ENCODE measurements around the gene EPC1. TPM values are rescaled to one million over a fixed set of nuclear protein-coding genes. Genes with fewer than 3 reads are reported as not detected.

The EPC1 gene
- total and polyA plus RNA-seq, 9 donors: 31.8 to 52.9 (median 41.1) TPM

DNA sequence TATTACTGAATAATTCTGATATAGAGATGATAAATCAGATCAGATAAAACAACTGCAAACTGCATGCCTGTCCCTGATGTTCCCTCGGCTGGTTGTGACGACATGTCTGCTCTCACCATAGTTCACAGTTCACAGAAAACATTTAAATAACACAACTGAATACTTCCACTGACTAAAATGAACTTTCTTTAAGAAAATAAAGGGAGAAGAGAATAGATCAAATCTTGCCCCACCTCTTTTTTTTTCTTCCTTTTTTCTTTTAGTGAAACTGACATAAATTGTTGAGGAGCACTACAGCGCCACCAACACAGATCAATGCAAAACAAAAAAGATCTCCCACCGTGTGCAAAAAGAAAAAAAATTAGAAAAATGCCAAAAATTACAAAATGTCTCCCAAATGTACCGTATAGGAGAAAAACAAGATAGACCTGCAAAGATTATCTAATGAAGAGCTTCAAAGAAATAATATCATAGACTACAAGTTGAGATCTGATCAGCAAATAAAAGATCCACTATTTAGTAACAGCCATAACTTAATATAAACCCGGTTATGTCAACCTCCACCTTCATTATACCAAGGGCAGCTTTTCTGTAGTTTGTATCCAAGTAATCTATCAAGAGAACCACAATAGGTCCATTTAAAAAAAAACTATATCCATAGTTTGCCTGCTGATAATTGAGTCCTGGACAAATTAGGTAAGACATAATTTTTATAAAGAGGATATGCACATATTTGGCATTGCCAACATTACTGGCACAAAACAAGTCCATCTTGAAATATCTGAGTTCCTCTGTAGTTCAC is 30.7 kb upstream of the EPC1 start:
- H3K4me3 ChIP-seq: peak overlapping the region; percentile 73
- peak overlapping the region in 1 of 2 donors; percentile 43 for H3K27ac ChIP-seq
- no peaks in the 10 kb centered on the region for H3K36me3 ChIP-seq
- TF ChIP-seq EP300 (IDR thresholded peaks at IDR 0.05) (no peak), POLR2A (IDR thresholded peaks at IDR 0.05) (no peak)
- TF ChIP-seq, protein P1, sequence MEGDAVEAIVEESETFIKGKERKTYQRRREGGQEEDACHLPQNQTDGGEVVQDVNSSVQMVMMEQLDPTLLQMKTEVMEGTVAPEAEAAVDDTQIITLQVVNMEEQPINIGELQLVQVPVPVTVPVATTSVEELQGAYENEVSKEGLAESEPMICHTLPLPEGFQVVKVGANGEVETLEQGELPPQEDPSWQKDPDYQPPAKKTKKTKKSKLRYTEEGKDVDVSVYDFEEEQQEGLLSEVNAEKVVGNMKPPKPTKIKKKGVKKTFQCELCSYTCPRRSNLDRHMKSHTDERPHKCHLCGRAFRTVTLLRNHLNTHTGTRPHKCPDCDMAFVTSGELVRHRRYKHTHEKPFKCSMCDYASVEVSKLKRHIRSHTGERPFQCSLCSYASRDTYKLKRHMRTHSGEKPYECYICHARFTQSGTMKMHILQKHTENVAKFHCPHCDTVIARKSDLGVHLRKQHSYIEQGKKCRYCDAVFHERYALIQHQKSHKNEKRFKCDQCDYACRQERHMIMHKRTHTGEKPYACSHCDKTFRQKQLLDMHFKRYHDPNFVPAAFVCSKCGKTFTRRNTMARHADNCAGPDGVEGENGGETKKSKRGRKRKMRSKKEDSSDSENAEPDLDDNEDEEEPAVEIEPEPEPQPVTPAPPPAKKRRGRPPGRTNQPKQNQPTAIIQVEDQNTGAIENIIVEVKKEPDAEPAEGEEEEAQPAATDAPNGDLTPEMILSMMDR (IDR thresholded peaks at IDR 0.05): no peak
- H3K4me1 ChIP-seq (ENCODE audit: insufficient read depth): peaks cover 1% of the 10 kb centered on the region
- DNase-seq: no peak
- no peaks in the 10 kb centered on the region for H3K27me3 ChIP-seq
- no peaks in the 10 kb centered on the region for H3K9me3 ChIP-seq
- intact Hi-C loops (cut with DNase I): loop anchor here in 1 of 4 donors (5.0 kb wide), 1 partner anchor 70 kb away; the partner anchor contains the start of gene CCDC7
- 0% methylated on average over 6 of the region's 6 CpGs for WGBS, 3 donors

DNA sequence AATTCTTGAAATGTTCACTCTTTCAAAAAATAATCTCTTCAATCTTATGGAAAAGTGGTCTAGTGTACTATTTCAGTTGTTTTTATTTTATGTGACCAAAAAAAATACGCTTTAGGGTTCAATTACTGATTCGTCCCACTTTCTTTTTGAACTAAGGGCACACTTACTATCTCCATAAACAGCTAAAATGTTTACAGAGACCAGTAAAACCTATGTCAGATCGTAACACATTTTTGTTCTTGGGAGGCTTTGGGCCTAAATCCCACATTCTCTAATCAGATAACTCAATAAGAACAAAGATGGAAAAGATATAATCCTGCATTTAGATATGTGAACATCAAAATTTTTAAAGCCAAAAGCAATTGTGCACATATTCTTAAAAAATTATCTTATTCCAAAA is 29.8 kb upstream of the EPC1 start:
- peak overlapping the region; percentile 73 for H3K4me3 ChIP-seq
- no peak overlapping the region for H3K27ac ChIP-seq
- 5 to 6% (median 5%) methylated on average over 3 of the region's 3 CpGs for WGBS, 3 donors
- H3K9me3 ChIP-seq: no peaks in the 10 kb centered on the region
- H3K4me1 ChIP-seq (ENCODE audit: insufficient read depth): peaks cover 1% of the 10 kb centered on the region
- intact Hi-C loops (cut with DNase I): loop anchor here in 1 of 4 donors (5.0 kb wide), 1 partner anchor 71 kb away; the partner anchor contains the start of gene CCDC7
- TF ChIP-seq, protein P1 (IDR thresholded peaks at IDR 0.05): no peak
- TF ChIP-seq EP300 (IDR thresholded peaks at IDR 0.05) (no peak), POLR2A (IDR thresholded peaks at IDR 0.05) (no peak)
- no peak for DNase-seq
- H3K27me3 ChIP-seq: no peaks in the 10 kb centered on the region
- H3K36me3 ChIP-seq: no peaks in the 10 kb centered on the region

DNA sequence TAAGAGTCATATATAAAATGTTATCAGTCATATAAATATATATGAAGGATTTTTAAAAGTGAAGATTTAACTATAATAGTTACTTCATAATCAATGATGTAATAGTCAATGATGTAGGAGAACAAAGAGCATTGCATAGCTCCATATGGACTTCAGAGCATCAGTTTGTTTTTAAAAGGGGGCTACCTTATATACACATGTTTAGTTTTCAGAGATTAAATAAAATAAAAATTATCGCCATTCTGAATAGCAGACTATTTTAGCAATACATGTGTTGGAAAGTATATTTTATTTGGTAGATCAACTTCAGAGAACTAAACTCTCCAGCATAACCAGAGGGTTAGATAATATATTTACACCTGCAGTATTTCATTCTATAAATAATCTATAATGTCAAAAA is 29.1 kb upstream of the EPC1 start:
- intact Hi-C loops (cut with DNase I): loop anchor here in 1 of 4 donors (5.0 kb wide), 1 partner anchor 71 kb away; the partner anchor contains the start of gene CCDC7
- H3K27ac ChIP-seq: no peak overlapping the region
- 33 to 55% (median 46%) methylated on average over 1 of the region's 1 CpG for WGBS, 3 donors
- TF ChIP-seq, protein P1 (IDR thresholded peaks at IDR 0.05): no peak
- TF ChIP-seq EP300 (IDR thresholded peaks at IDR 0.05): no peak
- TF ChIP-seq POLR2A (IDR thresholded peaks at IDR 0.05): no peak
- H3K4me1 ChIP-seq (ENCODE audit: insufficient read depth): peaks cover 3% of the 10 kb centered on the region
- peak overlapping the region; percentile 73 for H3K4me3 ChIP-seq
- no peaks in the 10 kb centered on the region for H3K36me3 ChIP-seq
- H3K9me3 ChIP-seq: no peaks in the 10 kb centered on the region
- H3K27me3 ChIP-seq: no peaks in the 10 kb centered on the region
- no peak for DNase-seq

DNA sequence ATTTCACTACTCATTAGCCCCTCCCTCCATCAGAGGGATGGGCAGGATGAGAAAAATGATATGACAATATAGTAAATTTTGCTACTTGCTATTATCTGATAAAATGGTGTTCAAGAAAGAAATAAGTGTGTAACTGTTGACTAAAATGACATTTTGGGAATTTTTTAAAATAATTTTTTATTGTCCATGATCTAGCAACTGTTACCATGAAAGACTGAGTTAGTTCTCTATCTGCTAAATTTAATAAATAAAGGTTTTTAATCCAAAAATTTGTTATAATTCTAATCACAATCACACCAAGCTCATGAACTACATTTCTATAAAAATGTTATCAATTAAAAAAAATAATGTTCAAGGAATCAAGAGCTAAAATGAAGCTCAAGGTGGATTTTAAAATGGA is 28.7 kb upstream of the EPC1 start:
- peaks cover 3% of the 10 kb centered on the region for H3K4me1 ChIP-seq (ENCODE audit: insufficient read depth)
- H3K27ac ChIP-seq: no peak overlapping the region
- peak overlapping the region; percentile 73 for H3K4me3 ChIP-seq
- no peaks in the 10 kb centered on the region for H3K27me3 ChIP-seq
- no peak for TF ChIP-seq POLR2A (IDR thresholded peaks at IDR 0.05)
- no peak for TF ChIP-seq EP300 (IDR thresholded peaks at IDR 0.05)
- TF ChIP-seq, protein P1 (IDR thresholded peaks at IDR 0.05): no peak
- H3K9me3 ChIP-seq: no peaks in the 10 kb centered on the region
- H3K36me3 ChIP-seq: no peaks in the 10 kb centered on the region
- no peak for DNase-seq
- intact Hi-C loops (cut with DNase I): loop anchor here in 1 of 4 donors (5.0 kb wide), 1 partner anchor 72 kb away; the partner anchor contains the start of gene CCDC7

Measured in ovary (tissue), 9 donors.